ENCODE data around the gene ZNF169. TPM values are rescaled to one million over a fixed set of nuclear protein-coding genes. Genes with fewer than 3 reads are reported as not detected.

ZNF169 gene
- total and polyA plus RNA-seq, 2 donors (not counting 3 experiments of a cell fraction or from before 2014, with no cell fraction given), result 5.4 to 7.7 TPM

DNA sequence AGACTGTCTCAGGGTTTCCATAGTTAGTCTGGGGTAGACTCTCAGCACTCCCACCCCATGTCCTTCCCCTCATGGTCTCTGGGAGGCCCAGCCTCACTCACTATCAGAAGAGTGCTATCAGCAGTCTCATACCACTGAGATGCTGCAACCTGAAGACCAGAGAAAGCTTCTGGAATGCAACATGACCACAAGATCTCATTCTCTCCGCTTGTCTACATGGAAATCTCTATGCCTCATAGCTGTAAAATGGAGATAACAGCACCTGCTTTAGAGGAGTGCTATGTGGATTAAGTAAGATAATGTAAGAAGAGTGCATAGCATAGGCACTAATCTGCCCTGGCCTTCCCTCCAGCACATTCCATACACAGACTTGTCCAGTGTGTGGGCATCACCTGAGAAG, 47.0 kb upstream of the ZNF169 start:
- no peak overlapping the region for H3K27ac ChIP-seq (ENCODE audit: insufficient read depth, low read depth, low read length)
- no peak overlapping the region for H2AFZ ChIP-seq (ENCODE audit: low read depth, low read length)
- no peak overlapping the region for H3K4me2 ChIP-seq (ENCODE audit: insufficient read depth, low read length)
- TF ChIP-seq MYC (IDR thresholded peaks at IDR 0.05; ENCODE audit: low read depth, low read length) (no peak), JUN (IDR thresholded peaks at IDR 0.05; ENCODE audit: borderline replicate concordance, insufficient read depth, insufficient read length, low read depth) (no peak), POLR2A (IDR thresholded peaks at IDR 0.05; ENCODE audit: low read depth, low read length) (no peak), POLR2AphosphoS5 (IDR thresholded peaks at IDR 0.05; ENCODE audit: insufficient read depth, low read depth, low read length) (no peak), EZH2 (IDR thresholded peaks at IDR 0.05; ENCODE audit: borderline replicate concordance, low read depth, low read length, severe bottlenecking) (no peak), FOS (IDR thresholded peaks at IDR 0.05; ENCODE audit: borderline replicate concordance, insufficient read depth, low read length) (no peak), GATA2 (IDR thresholded peaks at IDR 0.05; ENCODE audit: insufficient read depth, insufficient read length, low read depth, low read length) (no peak)
- TF ChIP-seq, protein P1, sequence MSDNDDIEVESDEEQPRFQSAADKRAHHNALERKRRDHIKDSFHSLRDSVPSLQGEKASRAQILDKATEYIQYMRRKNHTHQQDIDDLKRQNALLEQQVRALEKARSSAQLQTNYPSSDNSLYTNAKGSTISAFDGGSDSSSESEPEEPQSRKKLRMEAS (IDR thresholded peaks at IDR 0.05; ENCODE audit: insufficient read depth, insufficient read length), result no peak
- TF ChIP-seq, protein P2, sequence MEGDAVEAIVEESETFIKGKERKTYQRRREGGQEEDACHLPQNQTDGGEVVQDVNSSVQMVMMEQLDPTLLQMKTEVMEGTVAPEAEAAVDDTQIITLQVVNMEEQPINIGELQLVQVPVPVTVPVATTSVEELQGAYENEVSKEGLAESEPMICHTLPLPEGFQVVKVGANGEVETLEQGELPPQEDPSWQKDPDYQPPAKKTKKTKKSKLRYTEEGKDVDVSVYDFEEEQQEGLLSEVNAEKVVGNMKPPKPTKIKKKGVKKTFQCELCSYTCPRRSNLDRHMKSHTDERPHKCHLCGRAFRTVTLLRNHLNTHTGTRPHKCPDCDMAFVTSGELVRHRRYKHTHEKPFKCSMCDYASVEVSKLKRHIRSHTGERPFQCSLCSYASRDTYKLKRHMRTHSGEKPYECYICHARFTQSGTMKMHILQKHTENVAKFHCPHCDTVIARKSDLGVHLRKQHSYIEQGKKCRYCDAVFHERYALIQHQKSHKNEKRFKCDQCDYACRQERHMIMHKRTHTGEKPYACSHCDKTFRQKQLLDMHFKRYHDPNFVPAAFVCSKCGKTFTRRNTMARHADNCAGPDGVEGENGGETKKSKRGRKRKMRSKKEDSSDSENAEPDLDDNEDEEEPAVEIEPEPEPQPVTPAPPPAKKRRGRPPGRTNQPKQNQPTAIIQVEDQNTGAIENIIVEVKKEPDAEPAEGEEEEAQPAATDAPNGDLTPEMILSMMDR (IDR thresholded peaks at IDR 0.05; ENCODE audit: extremely low read depth in 1 of 2, insufficient read depth in 1 of 2, low read depth in 1 of 2, low read length in 2 of 2), result no peak
- H3K36me3 ChIP-seq (ENCODE audit: control insufficient read depth in 2 of 2, extremely low read depth in 1 of 2, insufficient read depth in 2 of 2, low read length in 2 of 2), result no peaks in the 10 kb centered on the region
- no peaks in the 10 kb centered on the region for H3K9me1 ChIP-seq (replicated peaks; ENCODE audit: control insufficient read depth, extremely low read depth, insufficient read depth, low read length)
- no peaks in the 10 kb centered on the region for H3K27me3 ChIP-seq (ENCODE audit: control insufficient read depth in 2 of 2, insufficient read depth in 2 of 2, low read length in 2 of 2)
- no peak overlapping the region for H3K9ac ChIP-seq (replicated peaks; ENCODE audit: extremely low read depth, insufficient read depth, low read length)
- dilution Hi-C loops (cut with MboI; ENCODE audit: extremely low pct_ligation_motif_present, low sequenced_read_pairs), result no loop called here
- H3K79me2 ChIP-seq (ENCODE audit: control insufficient read depth, insufficient read depth, low read length), result no peaks in the 10 kb centered on the region
- no TSS peak for BruUV-seq (replicated peaks)
- intact Hi-C loops (cut with micrococcal nuclease), result loop anchor here (2.0 to 10.0 kb wide), 2 partner anchors 393 to 527 kb away; no protein-coding TSS in a partner anchor
- peaks cover 2% of the 10 kb centered on the region for H3K4me1 ChIP-seq (ENCODE audit: control insufficient read depth, extremely low read depth, insufficient read depth, low read length)
- DNase-seq (ENCODE audit: low read depth, low spot score) (no peak), FAIRE-seq (no peak)
- H3K4me3 ChIP-seq (replicated peaks in 1 of 3; ENCODE audit: insufficient read depth in 1 of 3, low read depth in 1 of 3, low read length in 3 of 3), result no peak overlapping the region
- POLR2A ChIA-PET, result interaction anchor here (0.9 kb wide), 1 partner anchor 46 kb away, joined by 3 read pairs; no protein-coding TSS in a partner anchor
- CTCF ChIA-PET, result interaction anchor here (0.8 to 10.1 kb wide), 13 partner anchors 16 to 533 kb away, joined by 3 to 493 read pairs (median 20); no protein-coding TSS in a partner anchor
- no peaks in the 10 kb centered on the region for H3K9me3 ChIP-seq (replicated peaks; ENCODE audit: control insufficient read depth, insufficient read depth, low read length)
- H4K20me1 ChIP-seq (replicated peaks; ENCODE audit: control insufficient read depth, extremely low read depth, insufficient read depth, low read length), result no peaks in the 10 kb centered on the region

All from endothelial cell of umbilical vein (primary cell).